NCI-H82 (cell line): ENCODE results near the gene SRD5A2.

Source experiments
- DNase-seq: peaks from one replicate; lab custom pipeline; 2025; lab: John Stamatoyannopoulos, UW

SRD5A2 gene

GRCh38 chr2:31580321-31581117 is at the start of gene SRD5A2:
Gene SRD5A2, minus strand, starts transcription at chr2:31580938. Its CDS starts 38 bp downstream, at chr2:31580900.
- no peak for DNase-seq

GRCh38 chr2:31606509-31606908 is 25.8 kb upstream of the SRD5A2 start:
- no peak for DNase-seq

- no peak for DNase-seq
Observed at GRCh38 chr2:31598694-31599093, 18.0 kb upstream of the SRD5A2 start.

GRCh38 chr2:31586230-31586629 is 5.5 kb upstream of the SRD5A2 start:
- no peak for DNase-seq

GRCh38 chr2:31581124-31581795 is 522 bp upstream of the SRD5A2 start:
- DNase-seq = no peak

GRCh38 chr2:31579996-31580320 is 780 bp downstream of the SRD5A2 start:
- no peak for DNase-seq

GRCh38 chr2:31578316-31578715 is 2.4 kb downstream of the SRD5A2 start:
- DNase-seq = no peak

- DNase-seq = no peak
Observed at GRCh38 chr2:31577143-31577542, 3.6 kb downstream of the SRD5A2 start.

- DNase-seq = no peak
Observed at GRCh38 chr2:31568585-31569201, 12.0 kb downstream of the SRD5A2 start.

GRCh38 chr2:31567679-31568078 is 13.1 kb downstream of the SRD5A2 start:
- DNase-seq = no peak

- no peak for DNase-seq
Observed at GRCh38 chr2:31563273-31563839, 17.4 kb downstream of the SRD5A2 start.

- no peak for DNase-seq
Observed at GRCh38 chr2:31561823-31562222, 18.9 kb downstream of the SRD5A2 start.

- no peak for DNase-seq
Observed at GRCh38 chr2:31558401-31559295, 22.1 kb downstream of the SRD5A2 start.

- DNase-seq = no peak
Observed at GRCh38 chr2:31556940-31557339, 23.8 kb downstream of the SRD5A2 start.

- DNase-seq = no peak
Observed at GRCh38 chr2:31555967-31556706, 24.6 kb downstream of the SRD5A2 start.

- DNase-seq = no peak
Observed at GRCh38 chr2:31553362-31553761, 27.4 kb downstream of the SRD5A2 start.

- no peak for DNase-seq
Observed at GRCh38 chr2:31547485-31547884, 33.3 kb downstream of the SRD5A2 start.

- no peak for DNase-seq
Observed at GRCh38 chr2:31541853-31542252, 38.9 kb downstream of the SRD5A2 start.

GRCh38 chr2:31539505-31539904 is 41.2 kb downstream of the SRD5A2 start:
- no peak for DNase-seq

- no peak for DNase-seq
Observed at GRCh38 chr2:31535768-31536167, 45.0 kb downstream of the SRD5A2 start.

- DNase-seq = no peak
Observed at GRCh38 chr2:31534636-31535035, 46.1 kb downstream of the SRD5A2 start.
